Smooth muscle cell (in vitro differentiated cells): ENCODE measurements around the gene RHBDL1. TPM values are rescaled to one million over a fixed set of nuclear protein-coding genes. Genes with fewer than 3 reads are reported as not detected.

Source experiments
- DNase-seq: peaks from one replicate; lab custom pipeline; 2025; ENCODE audit not compliant: unreplicated experiment; lab: John Stamatoyannopoulos, UW
- H2AFZ ChIP-seq: fragments of 200-600 bp; sonication (generic); 2 replicates; pipeline ENCODE4 v1.6.0; 2016; ENCODE audit warnings: antibody characterized with exemption, low read depth, mild to moderate bottlenecking
- H3F3A ChIP-seq: fragments of 200-600 bp; sonication (generic); 2 replicates; pipeline ENCODE4 v1.6.0; 2017; ENCODE audit warnings: antibody characterized with exemption, low read depth
- H3K27ac ChIP-seq: fragments of 200-600 bp; sonication (generic); 2 replicates; pipeline ENCODE4 v1.5.1; 2016; ENCODE audit warnings: low read depth, mild to moderate bottlenecking
- H3K27me3 ChIP-seq: fragments of 200-600 bp; sonication (generic); 2 replicates; pipeline ENCODE4 v1.6.1; 2016; ENCODE audit warnings: low read depth, mild to moderate bottlenecking
- H3K36me3 ChIP-seq: fragments of 200-600 bp; sonication (generic); 2 replicates; pipeline ENCODE4 v1.5.1; 2016; ENCODE audit warnings: low read depth
- H3K4me1 ChIP-seq: fragments of 200-600 bp; sonication (generic); 2 replicates; pipeline ENCODE4 v1.5.1; 2016; ENCODE audit warnings: low read depth
- H3K4me2 ChIP-seq: fragments of 200-600 bp; sonication (generic); 2 replicates; pipeline ENCODE4 v1.6.0; 2016; ENCODE audit warnings: mild to moderate bottlenecking
- H3K4me3 ChIP-seq: fragments of 200-600 bp; sonication (generic); 2 replicates; pipeline ENCODE4 v1.5.1; 2016; ENCODE audit warnings: mild to moderate bottlenecking
- H3K79me2 ChIP-seq: fragments of 200-600 bp; sonication (generic); 2 replicates; pipeline ENCODE4 v1.6.0; 2016; ENCODE audit warnings: low read depth, mild to moderate bottlenecking
- H3K9ac ChIP-seq: fragments of 200-600 bp; sonication (generic); 2 replicates; pipeline ENCODE4 v1.6.0; 2016; ENCODE audit warnings: low read depth
- H3K9me3 ChIP-seq: fragments of 200-600 bp; sonication (generic); replicated peaks from 2 replicates; pipeline ENCODE4 v1.5.1; 2016; ENCODE audit warnings: low read depth
- H4K20me1 ChIP-seq: fragments of 200-600 bp; sonication (generic); 2 replicates; pipeline ENCODE4 v1.6.0; 2016; ENCODE audit warnings: low read depth
- CTCF ChIP-seq: fragments of 200-600 bp; sonication (generic); IDR thresholded peaks from 2 replicates; pipeline ENCODE4 v1.5.1; 2017; ENCODE audit warnings: borderline replicate concordance, mild to moderate bottlenecking, antibody characterized with exemption; ENCODE audit not compliant: insufficient read depth, poor library complexity, severe bottlenecking
- WGBS: methylation state at CpG from one replicate; pipeline ENCODE4 v1.1.7; 2016; ENCODE audit warnings: low lambda C conversion rate; 5-methylcytosine and 5-hydroxymethylcytosine counted together
- polyA plus RNA-seq: library from polyadenylated mRNA; unstranded; fragments of >200 nt; fragmentation: Nextera tagmentation; extraction: Ambion mirVana; gene quantifications from 2 replicates; pipeline ENCODE4 v1.2.1, GENCODE V29; 2016
- total RNA-seq: library from RNA; depleted of rRNA; stranded (reverse); fragments of >200 nt; gene quantifications from 2 replicates; pipeline ENCODE4 v1.2.3, GENCODE V29; 2014

Gene RHBDL1
- total and polyA plus RNA-seq, 2 experiments from 2014 or later, result 2.7 to 3.7 TPM

- Histone ChIP-seq H3K4me3 (peak overlapping the region; percentile 61), H3K27me3 (no peaks in the 10 kb centered on the region), H3F3A (no peaks in the 10 kb centered on the region), H3K9ac (no peak overlapping the region), H4K20me1 (peaks cover 8% of the 10 kb centered on the region), H3K4me2 (peak overlapping the region; percentile 99), H3K79me2 (no peaks in the 10 kb centered on the region), H3K36me3 (no peaks in the 10 kb centered on the region), H3K27ac (no peak overlapping the region), H3K9me3 (no peaks in the 10 kb centered on the region), H2AFZ (no peak overlapping the region), H3K4me1 (peaks cover 15% of the 10 kb centered on the region)
- WGBS, result 51% methylated on average over 11 of the region's 12 CpGs
- TF ChIP-seq CTCF, result no peak
- DNase-seq, result no peak
Observed at GRCh38 chr16:716200-716568, 40.7 kb downstream of the RHBDL1 start.

GRCh38 chr16:716768-717325 is 41.4 kb downstream of the RHBDL1 start:
- Histone ChIP-seq H3K4me3 (no peak overlapping the region), H3K4me1 (peaks cover 15% of the 10 kb centered on the region), H3K9me3 (no peaks in the 10 kb centered on the region), H3K36me3 (no peaks in the 10 kb centered on the region), H2AFZ (no peak overlapping the region), H3F3A (no peaks in the 10 kb centered on the region), H3K79me2 (no peaks in the 10 kb centered on the region), H4K20me1 (peaks cover 13% of the 10 kb centered on the region), H3K27ac (no peak overlapping the region), H3K4me2 (no peak overlapping the region), H3K9ac (no peak overlapping the region), H3K27me3 (no peaks in the 10 kb centered on the region)
- no peak for DNase-seq
- 96% methylated on average over 26 of the region's 29 CpGs for WGBS
- no peak for TF ChIP-seq CTCF

- no peaks in the 10 kb centered on the region for H3K36me3 ChIP-seq
- no peaks in the 10 kb centered on the region for H3K9me3 ChIP-seq
- 90% methylated on average over 30 of the region's 32 CpGs for WGBS
- TF ChIP-seq CTCF, result no peak
- H3K27ac ChIP-seq, result no peak overlapping the region
- no peaks in the 10 kb centered on the region for H3K79me2 ChIP-seq
- no peak overlapping the region for H3K9ac ChIP-seq
- no peak overlapping the region for H2AFZ ChIP-seq
- no peaks in the 10 kb centered on the region for H3K27me3 ChIP-seq
- H3K4me3 ChIP-seq, result no peak overlapping the region
- H3K4me1 ChIP-seq, result peaks cover 15% of the 10 kb centered on the region
- H3K4me2 ChIP-seq, result no peak overlapping the region
- no peak for DNase-seq
- H4K20me1 ChIP-seq, result peaks cover 18% of the 10 kb centered on the region
- H3F3A ChIP-seq, result no peaks in the 10 kb centered on the region
Observed at GRCh38 chr16:717450-718245, 42.2 kb downstream of the RHBDL1 start.

GRCh38 chr16:718389-718788 is 42.9 kb downstream of the RHBDL1 start:
- Histone ChIP-seq H3K4me2 (no peak overlapping the region), H3K27me3 (no peaks in the 10 kb centered on the region), H3K9me3 (no peaks in the 10 kb centered on the region), H3K4me3 (no peak overlapping the region), H3K79me2 (no peaks in the 10 kb centered on the region), H2AFZ (no peak overlapping the region), H3K9ac (no peak overlapping the region), H3F3A (no peaks in the 10 kb centered on the region), H3K4me1 (peaks cover 15% of the 10 kb centered on the region), H4K20me1 (peaks cover 18% of the 10 kb centered on the region), H3K27ac (no peak overlapping the region), H3K36me3 (no peaks in the 10 kb centered on the region)
- 97% methylated on average over 9 of the region's 9 CpGs for WGBS
- DNase-seq, result no peak
- TF ChIP-seq CTCF, result no peak
